ENCODE data around the gene CD34.

CD34 gene

DNA sequence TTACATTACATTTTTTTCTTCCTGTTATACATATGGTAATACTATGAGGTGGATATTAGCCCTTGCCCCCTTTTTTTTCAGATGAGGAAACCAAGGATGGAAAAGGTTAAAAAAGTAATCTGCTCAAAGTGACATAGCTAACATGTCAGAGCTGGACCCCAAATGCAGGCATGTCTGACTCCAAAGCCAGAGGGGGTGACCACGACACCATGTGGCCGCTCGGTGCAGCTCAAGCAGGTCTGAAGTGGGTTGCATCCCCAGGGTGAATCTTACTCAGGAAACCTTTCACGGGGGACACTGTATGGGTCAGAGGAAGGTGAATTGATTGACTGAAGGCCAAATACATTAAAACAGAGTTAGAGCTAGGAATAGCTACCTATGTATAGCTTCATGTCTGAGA lies 34.8 kb downstream of the CD34 start:
- DNase-seq, result no peak

DNA sequence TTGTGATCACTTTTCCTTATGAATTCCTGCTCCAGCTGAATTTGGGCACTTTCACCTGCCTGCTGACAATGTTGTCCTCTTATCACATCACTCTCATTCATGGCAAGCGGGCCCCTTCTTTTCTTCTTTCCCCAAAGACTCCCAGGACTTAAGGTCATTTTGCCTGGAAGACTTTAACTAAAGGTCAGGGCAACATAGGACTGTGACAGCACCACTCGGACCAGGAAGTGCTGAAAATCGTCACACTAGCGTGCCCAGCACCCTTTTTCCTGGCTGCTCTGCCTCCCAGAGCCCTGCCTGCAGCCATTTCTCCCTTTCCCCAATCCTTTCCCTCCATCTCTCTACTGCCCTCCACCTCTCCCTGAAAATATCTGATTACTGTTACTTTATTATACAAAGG lies 35.4 kb downstream of the CD34 start:
- DNase-seq, result no peak

DNA sequence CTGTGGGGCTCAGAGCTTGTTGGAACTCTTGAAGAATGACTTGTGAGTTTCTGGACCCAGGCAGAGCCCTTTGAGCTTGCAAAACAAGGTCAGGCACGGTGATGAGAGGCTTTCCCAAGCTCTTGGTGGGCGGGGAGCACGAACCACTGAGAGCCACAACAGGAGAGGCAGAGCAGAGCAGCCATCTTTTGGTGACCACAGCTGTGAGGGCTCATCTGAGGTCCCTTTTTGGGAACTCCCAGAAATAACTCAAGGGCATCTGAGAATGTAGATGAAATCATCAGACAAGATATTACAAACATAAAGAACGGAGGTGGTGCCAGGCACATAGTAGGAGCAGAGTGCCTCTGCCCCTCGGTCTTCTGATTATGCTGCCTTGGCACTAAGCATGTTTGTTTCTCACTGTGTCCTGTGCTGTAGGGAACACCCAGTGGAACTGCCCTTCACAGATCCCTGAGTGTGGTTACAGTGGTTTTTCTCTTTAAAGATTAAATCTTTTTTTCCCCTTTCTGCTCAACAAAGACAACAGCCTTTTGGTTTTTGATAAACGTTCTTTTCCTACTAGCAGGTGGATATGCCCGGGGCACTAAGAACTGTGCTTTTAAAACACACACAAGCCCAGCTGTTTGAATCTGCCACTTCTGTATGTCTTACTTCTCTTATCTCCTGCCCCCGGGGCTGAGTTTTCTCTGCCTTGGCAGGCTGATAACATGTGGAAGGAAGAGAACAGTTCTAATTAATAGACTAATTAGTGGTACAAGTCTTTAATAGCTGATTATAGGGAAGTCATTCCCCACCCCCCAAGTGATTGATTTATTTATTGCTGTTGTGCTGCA lies 37.7 kb downstream of the CD34 start:
- no peak for DNase-seq

DNA sequence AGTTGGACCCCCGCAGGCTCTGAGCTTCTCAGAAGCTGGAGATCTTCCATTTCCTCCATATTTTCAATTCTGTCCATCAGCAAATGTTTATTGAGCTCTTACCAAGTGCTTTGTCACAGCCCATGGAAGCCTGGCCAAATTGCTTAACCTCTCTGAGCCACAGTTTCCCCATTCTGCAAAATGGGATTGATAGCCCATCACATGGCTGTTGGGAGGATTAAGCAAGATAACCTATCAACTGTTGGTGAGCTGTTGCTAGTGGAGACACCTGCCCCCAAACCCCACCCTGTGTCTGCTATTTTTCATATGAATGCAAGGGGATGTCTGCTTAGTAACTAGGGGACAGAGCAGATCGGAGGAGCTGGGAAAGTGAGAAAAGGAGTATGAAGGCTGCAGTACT lies 38.3 kb downstream of the CD34 start:
- DNase-seq, result no peak

DNA sequence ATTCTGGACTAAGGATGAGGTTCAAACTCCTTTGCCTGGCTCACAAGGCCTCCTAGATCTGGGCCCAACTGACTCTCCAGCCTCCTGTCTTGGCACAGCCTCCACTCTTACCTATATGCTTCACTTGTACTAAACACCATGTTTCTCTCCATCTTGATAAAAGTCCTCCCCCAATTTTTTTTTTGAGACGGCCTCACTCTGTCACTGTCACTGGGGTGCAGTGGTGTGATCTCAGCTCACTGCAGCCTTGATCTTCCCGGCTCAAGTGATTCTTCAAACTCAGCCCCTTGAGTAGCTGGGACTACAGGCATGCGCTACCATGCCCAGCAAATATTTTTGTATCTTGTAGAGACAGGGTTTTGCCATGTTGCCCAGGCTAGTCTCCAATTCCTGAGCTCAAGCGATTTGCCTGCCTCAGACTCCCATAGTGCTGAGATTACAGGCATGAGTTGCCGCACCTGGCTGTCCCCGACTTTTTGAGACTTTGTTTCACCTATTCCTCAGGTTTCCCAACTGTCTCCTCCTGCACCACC lies 39.7 kb downstream of the CD34 start:
- DNase-seq, result no peak

DNA sequence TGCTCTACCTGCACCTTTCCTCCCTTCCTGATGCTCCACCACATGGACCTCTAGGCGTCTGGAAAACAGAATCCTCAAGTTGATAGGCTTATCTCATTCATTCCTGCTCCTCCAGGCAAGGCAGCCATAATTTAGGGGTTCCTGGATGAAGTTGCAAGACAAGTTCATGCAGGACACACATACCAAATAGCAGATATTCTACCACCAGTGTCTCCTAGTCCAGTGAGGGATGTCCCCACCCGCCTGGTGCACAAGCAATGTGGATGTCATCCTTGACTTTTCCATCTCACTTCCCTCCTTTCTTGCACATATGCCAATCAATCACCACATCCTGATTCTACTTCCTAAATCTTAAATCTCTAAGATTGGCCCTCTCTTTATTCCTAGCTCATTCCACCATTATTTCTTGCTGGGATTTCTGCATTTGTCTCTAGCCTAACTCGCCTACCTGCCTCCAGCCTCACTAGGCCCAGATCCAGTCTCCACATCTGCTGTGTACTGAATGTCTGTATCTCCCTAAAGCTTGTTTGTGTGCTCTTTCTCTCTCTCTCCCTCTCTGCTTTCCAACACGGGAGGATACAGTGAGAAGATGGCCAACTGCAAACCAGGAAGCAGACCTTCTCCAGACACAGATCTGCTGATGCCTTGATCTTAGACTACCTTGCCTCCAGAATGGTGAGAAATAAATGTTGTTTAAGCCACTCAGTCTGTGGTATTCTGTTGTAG lies 40.5 kb downstream of the CD34 start:
- no peak for DNase-seq

DNA sequence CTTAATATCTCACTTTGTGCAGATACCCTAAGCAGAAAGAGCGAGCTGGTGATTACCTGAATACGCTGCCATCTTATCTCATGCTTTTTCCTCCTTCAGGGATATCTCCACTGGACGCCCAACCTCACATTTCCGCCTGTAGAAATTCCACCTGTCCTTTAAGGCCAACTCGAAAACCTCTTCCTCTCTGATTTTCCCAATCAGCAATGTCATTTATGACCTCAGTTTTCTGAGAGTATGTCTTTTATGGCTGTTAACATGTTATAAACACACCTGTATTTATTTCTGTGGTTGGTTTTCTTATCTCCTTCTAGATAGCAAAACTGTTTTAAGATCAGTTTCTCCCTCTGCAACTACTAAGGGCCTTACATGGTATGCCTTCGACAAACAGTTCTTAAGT lies 41.1 kb downstream of the CD34 start:
- no peak for DNase-seq

DNA sequence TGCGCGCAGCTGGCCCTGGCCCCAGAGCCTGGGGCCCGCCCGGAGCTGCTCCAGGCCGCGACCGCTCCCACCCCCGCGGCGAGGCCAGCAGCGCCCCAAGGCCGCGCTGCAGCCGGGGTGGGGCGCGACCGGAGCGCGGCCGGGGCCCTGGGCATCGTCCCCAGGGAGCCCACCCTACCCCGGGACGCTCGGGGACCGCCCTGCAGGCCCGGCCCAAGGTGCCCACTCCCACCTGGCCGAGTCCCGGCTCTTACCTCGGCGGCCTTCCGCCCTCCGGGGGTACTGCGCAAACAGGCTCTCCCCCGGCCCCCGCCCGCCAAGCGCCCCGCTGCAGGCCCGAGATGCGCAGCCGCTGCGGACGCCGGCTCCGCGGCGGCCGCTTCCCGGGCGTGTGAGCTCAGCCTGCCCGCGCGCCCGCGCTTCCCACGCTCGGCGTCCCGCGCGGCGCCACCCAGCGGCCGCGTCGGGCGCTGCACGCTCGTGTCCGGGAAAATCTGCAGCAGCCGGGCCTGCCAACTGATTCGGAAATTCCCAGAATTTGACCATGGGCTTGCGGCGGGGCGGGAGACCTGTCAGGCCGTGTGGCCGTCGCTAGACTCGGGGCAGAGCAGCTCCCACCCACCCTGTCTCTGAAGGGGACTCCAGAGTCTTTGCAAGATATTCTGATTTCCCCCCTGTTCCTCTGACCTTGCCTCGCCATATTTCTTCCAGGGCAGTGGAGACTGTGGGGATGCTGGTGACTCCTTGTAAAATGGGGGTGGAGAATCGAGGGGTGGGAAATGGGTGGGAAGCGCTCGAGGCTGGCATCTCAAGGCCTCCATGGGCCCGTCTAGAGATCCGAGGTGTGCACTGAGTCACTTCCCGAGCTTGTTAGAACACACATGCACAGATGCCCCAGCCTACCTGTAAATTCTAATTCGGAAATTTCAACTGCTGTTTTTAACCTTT lies 41.9 kb downstream of the CD34 start:
- peak in 51 of 56 donors; percentile 28 to 86 (median 69) for DNase-seq

DNA sequence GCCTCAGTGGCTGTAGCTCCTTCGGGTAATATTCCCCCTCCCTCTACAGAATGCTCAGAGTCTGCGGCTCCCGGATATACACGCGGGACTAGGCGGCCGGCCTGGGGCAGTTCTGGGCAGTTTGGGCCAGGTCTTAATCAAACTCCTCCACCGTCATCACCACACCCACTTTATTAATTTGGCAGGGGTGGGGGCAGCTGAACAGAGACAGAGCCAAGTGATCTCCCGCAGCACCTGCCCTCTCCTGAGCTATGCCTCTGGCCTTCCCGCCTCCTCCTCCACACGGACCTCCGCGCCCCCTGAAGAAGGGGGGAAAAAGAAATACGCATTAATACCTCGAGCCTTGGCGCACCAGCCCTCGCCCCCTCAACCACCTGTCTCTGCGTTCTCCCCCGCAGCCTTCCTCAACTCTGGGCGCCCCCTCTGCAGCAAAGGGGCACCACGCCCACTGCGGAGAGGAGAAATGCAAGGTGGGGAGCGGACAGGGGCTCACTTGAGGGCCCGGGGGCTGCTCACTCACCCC lies 42.6 kb downstream of the CD34 start:
- DNase-seq, result peak in 23 of 56 donors; percentile 19 to 78 (median 48)

DNA sequence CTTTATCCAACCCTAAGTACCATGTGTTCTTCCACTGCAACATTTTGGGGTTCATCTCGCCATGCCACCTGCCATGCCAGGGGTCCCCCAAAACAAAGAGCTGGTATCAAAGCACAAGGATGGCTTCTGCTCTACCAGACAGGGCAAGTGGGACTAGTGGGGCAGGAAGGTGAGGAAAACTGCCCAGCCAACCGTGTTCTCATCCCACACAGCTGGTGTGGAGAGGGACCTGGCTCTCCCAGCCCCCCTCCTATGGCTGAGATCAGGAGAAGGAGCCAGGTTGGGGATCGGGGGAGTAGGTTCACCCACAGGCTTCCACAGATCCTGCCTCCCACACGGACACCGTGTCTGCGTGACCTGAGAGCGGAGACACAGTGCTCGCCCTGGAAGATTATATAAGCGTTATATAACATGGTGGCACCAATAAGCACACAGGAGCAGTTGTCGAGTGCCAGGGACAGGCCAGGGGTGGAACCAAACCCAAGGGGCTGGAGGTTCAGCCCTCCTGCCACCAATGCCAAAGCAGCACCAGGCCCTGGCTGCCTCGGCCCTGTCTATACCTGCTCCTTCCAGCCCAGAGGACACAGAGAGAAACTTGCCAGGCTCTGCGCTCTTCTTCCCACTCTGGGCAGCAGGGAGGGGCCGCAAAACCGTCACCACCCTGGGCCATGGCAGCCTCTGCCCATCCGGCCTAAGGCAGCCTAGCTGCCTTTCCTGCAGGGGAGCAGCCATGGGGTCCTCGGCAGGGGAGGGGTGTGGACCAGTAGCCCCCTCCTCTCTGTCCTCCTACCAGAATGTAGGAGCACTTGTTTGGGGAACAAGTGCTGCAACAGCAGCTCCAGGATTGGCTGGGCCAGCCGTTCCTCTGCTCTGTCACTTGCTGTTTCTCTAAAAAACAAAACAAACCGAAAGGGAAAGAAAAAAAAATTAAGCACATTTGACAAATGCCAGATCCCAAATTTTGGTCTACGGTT lies 43.5 kb downstream of the CD34 start:
- peak in 43 of 56 donors; percentile 18 to 82 (median 52) for DNase-seq

DNA sequence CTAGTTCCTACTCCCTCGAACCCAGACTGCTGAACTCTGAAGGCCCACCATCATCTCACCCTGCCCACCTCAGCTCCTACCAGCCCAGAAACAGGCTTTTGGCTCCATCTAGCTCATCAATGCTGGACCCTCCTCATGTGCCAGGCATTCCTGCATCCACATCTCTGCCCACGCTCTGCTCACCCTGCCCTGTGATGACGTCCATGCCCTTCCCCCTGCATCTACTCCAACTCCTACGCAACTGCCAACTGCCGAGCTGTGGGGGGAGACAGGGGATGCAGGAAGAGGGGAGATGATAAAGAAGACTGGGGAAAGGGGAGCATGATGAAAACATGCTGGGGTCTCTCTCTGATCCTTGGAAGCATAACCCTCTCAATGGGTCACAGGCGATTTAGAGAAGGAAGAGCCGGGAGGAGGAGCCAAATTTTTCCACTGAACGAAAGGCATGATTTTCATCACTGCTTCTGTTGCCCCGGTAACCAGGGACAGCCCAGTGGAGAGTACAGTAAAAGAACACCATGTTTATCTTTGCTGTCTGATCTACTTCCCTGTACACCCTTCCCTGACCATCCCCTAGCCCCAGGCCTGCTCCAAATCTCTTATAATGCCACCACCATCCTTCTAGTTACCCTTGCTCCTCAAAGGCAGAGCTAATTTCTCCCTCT lies 44.3 kb downstream of the CD34 start:
- DNase-seq, result peak in 38 of 56 donors; percentile 15 to 69 (median 46)

DNA sequence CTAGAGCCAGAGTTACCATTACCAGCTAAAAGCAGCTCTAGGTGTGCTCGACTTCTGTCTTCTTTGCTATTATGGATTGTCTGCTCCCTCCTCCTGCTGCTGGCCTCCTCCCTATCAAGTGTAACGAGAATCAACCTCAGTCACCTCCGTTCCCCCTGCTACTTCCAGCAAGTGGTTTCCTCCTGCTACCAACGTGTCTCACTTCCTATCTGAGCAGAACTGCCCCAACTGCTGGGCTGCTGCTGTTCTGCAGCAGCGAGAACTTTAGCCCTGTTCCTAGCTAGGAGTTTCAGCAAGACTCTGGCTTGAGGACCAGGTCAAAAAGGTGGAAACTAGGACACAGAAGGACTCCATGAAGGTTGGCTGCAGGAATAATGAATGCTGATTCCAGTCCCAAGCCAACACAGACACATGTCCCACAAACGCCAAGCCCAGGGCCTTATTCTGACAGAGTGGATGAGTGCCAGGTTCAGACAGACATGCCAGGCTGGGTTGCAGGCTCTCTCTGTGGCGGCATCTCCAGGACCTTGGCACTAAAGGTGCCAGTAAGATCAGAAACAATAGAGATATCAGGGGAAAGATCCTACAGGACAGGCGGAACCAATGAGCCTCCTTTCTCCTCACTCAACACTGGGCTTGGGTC lies 46.9 kb downstream of the CD34 start:
- DNase-seq, result peak in 6 of 56 donors; percentile 15 to 30 (median 17)

DNA sequence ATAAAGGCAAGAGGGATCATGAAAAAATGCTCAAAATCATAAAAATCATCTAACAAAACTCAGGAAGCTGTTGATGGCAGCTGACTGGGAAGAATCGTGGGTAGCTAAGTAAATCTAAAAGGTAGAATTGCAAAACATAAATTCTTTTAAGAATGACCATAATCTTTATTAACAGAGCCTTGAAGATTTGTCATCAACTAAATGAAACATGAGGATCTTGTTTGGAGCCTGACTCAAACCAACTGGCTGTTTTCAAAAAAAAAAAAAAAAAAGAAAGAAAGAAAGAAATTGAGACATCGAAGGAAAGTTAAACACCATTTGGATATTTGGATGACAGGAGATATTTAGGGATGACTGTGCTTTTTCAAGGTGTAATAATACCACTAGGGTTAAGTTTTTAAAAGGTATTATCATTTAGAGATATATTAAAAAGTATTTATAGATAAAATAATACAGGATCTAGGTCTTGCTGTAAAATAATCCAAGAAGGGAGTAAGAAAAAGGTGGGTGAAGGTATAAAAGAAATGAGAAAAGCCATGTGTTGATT lies 48.6 kb downstream of the CD34 start:
- DNase-seq, result no peak

DNA sequence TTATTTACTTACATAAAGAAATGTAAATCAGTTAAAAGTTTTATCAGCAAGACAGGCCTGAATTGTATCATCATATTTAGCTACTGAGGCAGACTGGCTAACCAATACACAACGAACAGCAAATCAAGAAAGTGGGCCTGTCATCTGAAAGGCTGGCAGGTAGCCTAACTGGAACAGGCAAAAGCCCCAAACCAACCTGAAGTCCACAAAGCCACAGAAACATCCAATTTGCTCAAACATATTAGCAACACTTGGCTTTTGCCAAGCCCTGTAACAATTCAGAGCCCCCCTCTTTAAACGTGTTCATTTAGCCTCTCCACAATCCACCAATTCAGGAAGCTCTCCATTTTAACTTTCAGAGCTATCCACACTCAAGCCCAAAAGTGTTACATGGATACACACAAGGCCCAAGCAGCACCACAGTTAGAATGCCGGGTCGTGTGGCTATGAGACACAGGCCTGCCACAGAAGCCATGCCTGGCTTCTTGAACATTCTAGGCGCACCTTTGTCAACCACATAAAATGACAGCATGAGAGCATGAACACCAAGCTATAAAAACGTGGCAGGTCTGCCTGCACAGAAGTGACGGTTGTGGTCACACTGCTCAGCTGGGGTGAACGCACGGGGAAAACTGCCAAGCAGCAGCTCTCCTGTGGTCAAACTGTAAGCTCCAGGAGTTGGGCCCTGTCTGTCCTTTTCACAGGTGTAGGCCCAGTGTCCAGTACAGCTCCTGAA lies 49.3 kb downstream of the CD34 start:
- DNase-seq, result no peak

DNA sequence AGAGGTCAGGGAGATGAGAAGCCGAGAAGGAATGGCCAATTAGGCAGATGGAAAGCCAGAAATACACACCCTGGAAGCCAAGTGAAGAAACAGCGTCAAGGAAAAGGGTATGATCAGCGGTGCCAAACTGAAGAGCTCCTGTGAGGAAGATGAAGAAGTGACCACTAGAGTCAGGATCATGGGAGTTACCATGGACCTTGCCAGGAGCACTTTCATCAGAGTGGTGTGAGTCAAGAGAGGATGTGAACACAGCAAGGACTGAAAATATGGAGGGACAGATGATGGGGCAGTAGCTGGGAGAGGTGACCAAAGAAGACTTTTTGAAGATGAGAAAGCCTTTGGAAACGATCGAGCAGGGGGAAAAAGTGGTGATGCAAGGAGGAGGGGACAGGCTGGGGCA lies 50.4 kb downstream of the CD34 start:
- DNase-seq, result no peak

DNA sequence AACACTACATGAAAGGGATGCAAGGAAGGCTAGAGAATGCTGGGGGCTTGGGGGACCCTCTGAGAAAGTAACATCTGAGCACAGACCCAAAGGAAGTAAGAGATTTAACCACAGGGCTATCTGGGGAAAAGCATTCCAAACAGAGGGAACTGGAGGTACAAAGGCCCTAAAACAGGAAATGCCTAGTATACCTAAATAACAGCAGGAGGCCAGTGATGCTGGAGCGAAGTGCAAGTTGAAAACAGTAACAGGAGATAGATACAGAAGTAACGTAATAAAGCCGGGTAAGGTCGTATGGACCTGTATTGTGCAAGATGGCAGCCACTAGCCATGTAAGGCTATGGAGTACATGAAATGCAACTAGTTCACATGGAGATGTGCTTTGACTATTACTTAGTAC lies 52.1 kb downstream of the CD34 start:
- DNase-seq, result no peak

DNA sequence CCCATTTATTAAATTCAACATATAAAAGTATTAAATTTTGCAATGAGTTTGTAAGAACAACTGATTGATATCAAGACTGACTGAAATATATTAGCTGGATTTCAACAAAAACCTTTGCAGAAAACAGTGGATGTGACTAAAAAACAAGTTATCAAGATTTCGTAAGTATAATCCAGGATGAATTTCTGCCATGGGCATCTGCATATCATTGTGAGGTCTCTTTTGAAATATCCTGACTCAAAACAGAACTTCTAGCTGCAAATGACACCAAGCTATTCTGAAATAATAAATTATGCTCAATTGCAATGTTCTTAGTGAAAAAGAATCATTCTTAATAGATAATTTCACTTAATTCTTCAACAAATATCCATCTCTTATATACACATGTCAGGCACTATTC lies 52.6 kb downstream of the CD34 start:
- no peak for DNase-seq

DNA sequence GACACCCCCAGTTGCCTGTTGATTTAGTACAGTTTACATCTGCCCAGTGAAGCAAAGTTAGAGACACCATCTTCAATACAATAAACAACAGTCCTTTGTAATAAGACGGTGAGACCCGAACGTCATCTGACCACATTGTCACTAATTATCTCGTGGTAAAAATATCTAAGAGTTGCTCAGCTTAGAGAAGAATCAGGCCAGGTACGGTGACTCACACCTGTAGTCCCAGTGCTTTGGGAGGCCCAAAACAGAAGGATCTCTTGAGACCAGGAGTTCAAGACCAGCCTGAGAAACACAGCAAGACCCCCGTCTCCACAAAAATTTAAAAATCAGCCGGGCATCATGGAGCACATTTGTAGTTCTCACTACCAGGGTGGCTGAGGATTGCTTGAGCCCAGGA lies 53.5 kb downstream of the CD34 start:
- no peak for DNase-seq

All from nucleus accumbens (tissue), 56 donors.